Renal cortical epithelial cell (primary cell): ENCODE data around the gene PLIN4. TPM values are rescaled to one million over a fixed set of nuclear protein-coding genes. Genes with fewer than 3 reads are reported as not detected.

Experiments used
- DNase-seq: peaks from one replicate; pipeline ENCODE4 v3.0.0-alpha.2; 2011; ENCODE audit warnings: low read depth
- total RNA-seq: library from RNA; depleted of rRNA; stranded (reverse); fragments of >200 nt; gene quantifications from 2 replicates; pipeline ENCODE4 v1.2.3, GENCODE V29; 2014

PLIN4 gene
- total RNA-seq, 1 donor from 2014 or later: 0.10 TPM

DNA sequence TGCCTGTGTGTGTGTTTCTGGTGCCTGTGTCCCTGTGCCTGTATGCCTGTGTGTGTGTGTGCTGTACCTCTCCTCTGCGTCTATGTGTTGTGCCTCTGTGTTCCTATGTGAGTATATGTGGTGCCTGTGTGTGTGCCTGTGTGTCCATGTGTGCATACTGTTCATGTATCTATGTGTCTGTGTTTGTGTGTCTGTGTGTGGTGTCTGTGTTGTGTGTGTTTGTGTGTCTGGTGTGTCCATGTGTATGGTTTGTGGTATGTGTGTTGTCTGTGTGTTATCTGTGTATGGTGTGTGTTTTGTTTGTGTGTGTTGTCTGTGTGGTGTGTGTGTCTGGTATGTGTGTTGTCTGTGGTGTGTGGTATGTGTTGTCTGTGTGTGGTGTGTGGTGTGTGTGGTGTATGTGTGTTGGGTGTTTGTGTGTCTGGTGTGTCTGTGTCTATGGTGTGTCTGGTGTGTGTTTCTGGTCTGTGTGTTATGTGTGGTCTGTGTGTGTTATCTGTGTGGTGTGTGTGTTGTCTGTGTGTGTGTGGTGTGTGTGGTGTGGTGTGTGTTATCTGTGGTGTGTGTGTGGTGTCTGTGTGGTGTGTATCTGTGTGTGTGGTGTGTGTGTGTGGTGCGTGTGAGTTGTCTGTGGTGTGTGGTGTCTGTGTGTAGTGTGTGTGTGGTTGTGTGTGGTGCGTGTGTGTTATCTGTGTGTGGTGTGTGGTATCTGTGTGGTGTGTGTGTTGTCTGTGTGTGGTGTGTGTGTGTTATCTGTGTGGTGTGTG lies 25.8 kb downstream of the PLIN4 start:
- DNase-seq: no peak

DNA sequence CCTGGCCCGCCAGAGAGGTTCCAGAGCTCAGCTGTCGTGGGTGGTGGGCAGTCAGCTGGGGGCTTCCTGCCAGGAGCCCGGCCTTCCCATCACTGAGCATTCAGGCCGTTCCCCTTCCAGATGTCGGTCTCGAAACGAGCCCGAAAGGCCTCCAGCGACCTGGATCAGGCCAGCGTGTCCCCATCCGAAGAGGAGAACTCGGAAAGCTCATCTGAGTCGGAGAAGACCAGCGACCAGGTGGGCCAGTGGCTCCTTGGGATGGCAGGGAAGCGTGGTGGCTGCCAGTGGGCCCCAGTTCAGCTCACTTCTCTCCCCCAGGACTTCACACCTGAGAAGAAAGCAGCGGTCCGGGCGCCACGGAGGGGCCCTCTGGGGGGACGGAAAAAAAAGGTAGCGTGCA lies 26.8 kb downstream of the PLIN4 start:
- DNase-seq: no peak

GRCh38 chr19:4488496-4488895 lies 29.8 kb downstream of the PLIN4 start:
- DNase-seq: no peak

GRCh38 chr19:4487572-4487971 lies 30.7 kb downstream of the PLIN4 start:
- DNase-seq: no peak

GRCh38 chr19:4483385-4483784 lies 34.9 kb downstream of the PLIN4 start:
- DNase-seq: no peak

- no peak for DNase-seq
These were observed 35.4 kb downstream of the PLIN4 start for GRCh38 chr19:4482721-4483364.

- peak; percentile 28 for DNase-seq
These were observed 41.1 kb downstream of the PLIN4 start for GRCh38 chr19:4477034-4477801.

- peak; percentile 29 for DNase-seq
These were observed 43.7 kb downstream of the PLIN4 start for GRCh38 chr19:4474514-4475022.

- DNase-seq: no peak
These were observed 44.3 kb downstream of the PLIN4 start for GRCh38 chr19:4473763-4474513.

GRCh38 chr19:4473011-4473762 lies 45.1 kb downstream of the PLIN4 start:
- DNase-seq: no peak

- DNase-seq: no peak
These were observed 45.9 kb downstream of the PLIN4 start, which contains the start of gene HDGFL2 for GRCh38 chr19:4472174-4472974. Gene HDGFL2, plus strand, starts transcription at chr19:4472297. Its CDS starts 54 bp downstream, at chr19:4472351.

DNA sequence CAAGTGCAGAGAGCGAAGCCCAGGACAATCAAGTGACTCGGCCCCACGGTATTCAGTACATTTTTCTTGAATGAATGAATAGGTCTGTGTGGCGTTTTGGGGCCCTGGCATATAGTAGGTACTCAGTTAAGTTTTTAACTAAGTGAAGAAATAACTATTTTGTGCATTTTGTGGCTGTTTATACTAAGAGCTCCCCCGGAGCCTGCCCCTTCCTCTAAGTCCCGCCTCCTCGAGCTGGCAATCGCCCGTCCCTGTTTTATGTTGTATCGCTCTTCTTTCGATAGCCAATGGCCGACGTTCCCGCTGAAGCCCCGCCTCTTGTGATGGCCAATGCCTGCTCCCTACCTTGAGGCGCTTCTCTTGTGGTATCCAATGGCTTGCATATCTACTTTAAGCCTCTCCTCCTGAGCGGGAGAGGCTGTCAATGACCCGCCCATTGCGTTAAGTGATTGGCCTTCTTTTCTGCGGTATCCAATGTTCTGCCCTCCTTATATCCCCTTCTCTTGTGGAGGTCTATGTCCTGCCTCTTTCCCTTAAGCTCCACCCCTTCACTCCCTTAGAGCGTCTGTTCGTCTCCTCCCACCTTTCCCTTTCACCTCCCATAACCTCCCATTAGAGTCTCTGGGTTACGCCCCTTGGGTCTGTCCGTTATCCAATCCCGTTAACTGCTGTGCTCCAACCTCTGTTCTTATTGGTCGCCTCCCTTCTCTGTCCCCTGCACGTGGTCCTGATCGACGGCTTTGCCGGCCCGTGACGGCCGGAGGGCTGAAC lies 46.7 kb downstream of the PLIN4 start:
- DNase-seq: peak; percentile 100

DNA sequence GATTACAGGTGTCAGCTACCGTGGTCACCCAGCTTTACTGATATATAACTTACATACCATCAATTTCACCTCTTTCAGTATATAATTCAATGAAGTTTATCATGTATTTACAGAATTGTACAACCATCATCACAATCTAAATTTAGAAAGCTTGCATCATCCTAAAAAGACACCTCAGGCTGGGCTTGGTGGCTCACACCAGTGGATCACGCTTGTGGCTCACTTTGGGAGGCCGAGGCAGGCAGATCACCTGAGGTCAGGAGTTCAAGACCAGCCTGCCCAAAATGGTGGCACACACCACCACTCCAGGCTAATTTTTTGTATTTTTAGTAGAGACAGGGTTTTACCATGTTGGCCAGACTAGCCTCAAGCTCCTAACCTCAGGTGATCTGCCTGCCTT lies 50.5 kb downstream of the PLIN4 start:
- DNase-seq: no peak

DNA sequence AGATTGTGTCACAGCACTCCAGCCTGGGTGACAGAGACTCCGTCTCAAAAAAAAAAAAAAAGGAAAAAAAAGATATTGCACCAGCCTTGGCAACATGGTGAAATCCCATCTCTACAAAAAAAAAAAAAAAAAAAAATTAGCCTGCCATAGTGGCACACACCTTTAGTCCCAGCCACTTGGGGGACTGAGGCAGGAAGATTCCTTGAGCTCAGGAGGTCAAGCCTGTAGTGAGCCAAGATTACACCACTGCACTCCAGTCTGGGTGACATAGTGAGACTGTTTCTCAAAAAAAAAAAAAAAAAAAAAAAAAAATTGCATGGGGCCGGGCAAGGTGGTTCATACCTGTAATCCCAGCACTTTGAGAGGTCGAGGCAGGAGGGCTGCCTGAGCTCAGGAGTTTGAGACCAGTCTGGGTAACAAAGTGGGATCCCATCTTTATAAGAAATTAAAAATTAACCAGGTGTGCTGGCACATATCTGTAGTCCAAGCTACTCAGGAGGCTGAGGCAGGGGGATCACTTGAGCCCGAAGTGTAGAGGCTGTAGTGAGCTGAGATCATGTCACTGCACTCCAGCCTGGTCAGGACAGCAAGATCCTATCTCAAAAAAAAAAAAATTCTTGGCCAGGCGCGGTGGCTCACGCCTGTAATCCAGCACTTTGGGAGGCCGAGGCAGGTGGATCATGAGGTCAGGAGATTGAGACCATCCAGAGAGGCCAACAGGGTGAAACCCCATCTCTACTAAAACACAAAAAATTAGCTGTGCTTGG lies 53.3 kb downstream of the PLIN4 start:
- DNase-seq: no peak

DNA sequence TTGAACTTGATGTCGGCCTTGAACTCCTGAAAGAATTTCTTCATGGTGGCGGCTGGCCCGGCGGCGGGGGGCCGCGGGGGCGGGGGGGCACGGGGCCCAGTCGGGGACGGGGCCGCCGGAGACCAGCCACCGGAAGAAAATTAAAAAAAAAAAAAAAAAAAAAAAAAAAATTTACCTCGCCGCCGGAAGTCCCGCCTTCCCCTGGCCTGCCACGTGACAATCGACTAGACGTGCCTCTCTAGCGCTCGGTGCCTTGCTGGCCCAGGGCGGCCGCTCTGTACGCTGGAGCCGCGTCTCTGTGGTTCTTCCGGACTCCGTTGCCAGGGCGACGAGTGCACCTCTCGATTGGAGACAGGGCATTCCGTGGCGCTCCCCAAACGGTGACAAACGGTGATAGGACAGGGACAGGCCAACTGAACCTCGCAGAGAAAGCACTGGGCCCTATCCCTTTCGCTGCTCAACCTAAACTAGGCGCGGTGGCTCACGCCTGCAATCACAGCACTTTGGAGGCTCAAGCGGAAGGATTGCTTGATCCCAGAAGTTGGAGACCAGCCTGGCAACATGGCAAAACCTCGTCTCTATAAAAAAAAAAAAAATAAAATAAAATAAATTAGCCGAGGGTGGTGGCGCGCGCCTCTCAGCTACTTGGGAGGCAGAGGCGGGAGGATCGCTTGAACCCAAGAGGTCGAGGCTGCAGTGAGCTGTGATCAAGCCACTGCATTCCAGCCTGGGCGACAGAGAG lies 60.5 kb downstream of the PLIN4 start, which contains the start of gene UBXN6:
Gene UBXN6, minus strand, starts transcription at position 141 of the 742 bp plus-strand sequence. Its CDS starts 97 bp downstream, at position 44.
- DNase-seq: peak; percentile 93

GRCh38 chr19:4456843-4457653 lies 61.2 kb downstream of the PLIN4 start:
- no peak for DNase-seq

DNA sequence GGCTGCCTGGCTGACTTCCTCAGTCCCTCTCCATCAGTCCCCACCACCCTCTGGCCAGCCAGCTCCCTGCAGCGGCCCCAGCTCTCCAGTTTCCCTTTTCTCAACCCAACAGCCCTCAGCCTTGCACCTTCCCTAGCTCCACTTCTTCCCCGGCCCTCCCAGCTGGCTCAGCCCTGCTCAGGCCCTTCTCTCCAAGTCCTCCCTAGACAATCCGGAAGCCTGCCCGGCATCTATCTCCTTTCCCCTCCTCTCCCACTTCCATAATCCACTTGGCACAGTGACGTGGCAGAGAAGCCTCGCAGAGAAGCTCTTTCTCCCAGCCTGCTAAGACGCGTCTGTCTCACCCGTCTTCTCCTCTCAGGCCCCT lies 61.8 kb downstream of the PLIN4 start:
- peak; percentile 36 for DNase-seq
